Smooth muscle cell (in vitro differentiated cells): ENCODE results near the gene GABRP. TPM values are rescaled to one million over a fixed set of nuclear protein-coding genes. Genes with fewer than 3 reads are reported as not detected.

ENCODE experiments used
- DNase-seq: peaks from one replicate; lab custom pipeline; 2025; ENCODE audit not compliant: unreplicated experiment; lab: John Stamatoyannopoulos, UW
- H2AFZ ChIP-seq: fragments of 200-600 bp; sonication (generic); 2 replicates; pipeline ENCODE4 v1.6.0; 2016; ENCODE audit warnings: antibody characterized with exemption, low read depth, mild to moderate bottlenecking
- H3F3A ChIP-seq: fragments of 200-600 bp; sonication (generic); 2 replicates; pipeline ENCODE4 v1.6.0; 2017; ENCODE audit warnings: antibody characterized with exemption, low read depth
- H3K27ac ChIP-seq: fragments of 200-600 bp; sonication (generic); 2 replicates; pipeline ENCODE4 v1.5.1; 2016; ENCODE audit warnings: low read depth, mild to moderate bottlenecking
- H3K27me3 ChIP-seq: fragments of 200-600 bp; sonication (generic); 2 replicates; pipeline ENCODE4 v1.6.1; 2016; ENCODE audit warnings: low read depth, mild to moderate bottlenecking
- H3K36me3 ChIP-seq: fragments of 200-600 bp; sonication (generic); 2 replicates; pipeline ENCODE4 v1.5.1; 2016; ENCODE audit warnings: low read depth
- H3K4me1 ChIP-seq: fragments of 200-600 bp; sonication (generic); 2 replicates; pipeline ENCODE4 v1.5.1; 2016; ENCODE audit warnings: low read depth
- H3K4me2 ChIP-seq: fragments of 200-600 bp; sonication (generic); 2 replicates; pipeline ENCODE4 v1.6.0; 2016; ENCODE audit warnings: mild to moderate bottlenecking
- H3K4me3 ChIP-seq: fragments of 200-600 bp; sonication (generic); 2 replicates; pipeline ENCODE4 v1.5.1; 2016; ENCODE audit warnings: mild to moderate bottlenecking
- H3K79me2 ChIP-seq: fragments of 200-600 bp; sonication (generic); 2 replicates; pipeline ENCODE4 v1.6.0; 2016; ENCODE audit warnings: low read depth, mild to moderate bottlenecking
- H3K9ac ChIP-seq: fragments of 200-600 bp; sonication (generic); 2 replicates; pipeline ENCODE4 v1.6.0; 2016; ENCODE audit warnings: low read depth
- H3K9me3 ChIP-seq: fragments of 200-600 bp; sonication (generic); replicated peaks from 2 replicates; pipeline ENCODE4 v1.5.1; 2016; ENCODE audit warnings: low read depth
- H4K20me1 ChIP-seq: fragments of 200-600 bp; sonication (generic); 2 replicates; pipeline ENCODE4 v1.6.0; 2016; ENCODE audit warnings: low read depth
- CTCF ChIP-seq: fragments of 200-600 bp; sonication (generic); IDR thresholded peaks from 2 replicates; pipeline ENCODE4 v1.5.1; 2017; ENCODE audit warnings: borderline replicate concordance, mild to moderate bottlenecking, antibody characterized with exemption; ENCODE audit not compliant: insufficient read depth, poor library complexity, severe bottlenecking
- WGBS: methylation state at CpG from one replicate; pipeline ENCODE4 v1.1.7; 2016; ENCODE audit warnings: low lambda C conversion rate; 5-methylcytosine and 5-hydroxymethylcytosine counted together
- polyA plus RNA-seq: library from polyadenylated mRNA; unstranded; fragments of >200 nt; fragmentation: Nextera tagmentation; extraction: Ambion mirVana; gene quantifications from 2 replicates; pipeline ENCODE4 v1.2.1, GENCODE V29; 2016
- total RNA-seq: library from RNA; depleted of rRNA; stranded (reverse); fragments of >200 nt; gene quantifications from 2 replicates; pipeline ENCODE4 v1.2.3, GENCODE V29; 2014

The GABRP gene
- total and polyA plus RNA-seq, 2 experiments from 2014 or later: 4.1 to 52.8 TPM

GRCh38 chr5:170846846-170847245 lies 63.3 kb downstream of the GABRP start:
- no peak overlapping the region for H3K27ac ChIP-seq
- no peaks in the 10 kb centered on the region for H3K27me3 ChIP-seq
- H3K9me3 ChIP-seq: no peaks in the 10 kb centered on the region
- H2AFZ ChIP-seq: no peak overlapping the region
- no peaks in the 10 kb centered on the region for H3K4me1 ChIP-seq
- H3K4me3 ChIP-seq: no peak overlapping the region
- no peaks in the 10 kb centered on the region for H3K36me3 ChIP-seq
- H3K79me2 ChIP-seq: no peaks in the 10 kb centered on the region
- no peaks in the 10 kb centered on the region for H4K20me1 ChIP-seq
- no peak overlapping the region for H3K9ac ChIP-seq
- TF ChIP-seq CTCF: no peak
- no peaks in the 10 kb centered on the region for H3F3A ChIP-seq
- DNase-seq: no peak
- H3K4me2 ChIP-seq: no peak overlapping the region

- H3K4me1 ChIP-seq: no peaks in the 10 kb centered on the region
- no peak for DNase-seq
- WGBS: 69% methylated on average over 5 of the region's 5 CpGs
- no peaks in the 10 kb centered on the region for H3K27me3 ChIP-seq
- no peaks in the 10 kb centered on the region for H3K9me3 ChIP-seq
- no peaks in the 10 kb centered on the region for H3F3A ChIP-seq
- no peak overlapping the region for H3K4me2 ChIP-seq
- H3K27ac ChIP-seq: no peak overlapping the region
- H4K20me1 ChIP-seq: no peaks in the 10 kb centered on the region
- H2AFZ ChIP-seq: no peak overlapping the region
- no peak for TF ChIP-seq CTCF
- no peaks in the 10 kb centered on the region for H3K79me2 ChIP-seq
- H3K9ac ChIP-seq: no peak overlapping the region
- H3K36me3 ChIP-seq: no peaks in the 10 kb centered on the region
- H3K4me3 ChIP-seq: no peak overlapping the region
Measured at GRCh38 chr5:170848033-170848432, 64.5 kb downstream of the GABRP start.

GRCh38 chr5:170849374-170849773 lies 65.8 kb downstream of the GABRP start:
- 81% methylated on average over 2 of the region's 2 CpGs for WGBS
- Histone ChIP-seq H3K27ac (no peak overlapping the region), H3K4me1 (no peaks in the 10 kb centered on the region), H2AFZ (no peak overlapping the region), H3K4me2 (no peak overlapping the region), H3K4me3 (no peak overlapping the region), H3K36me3 (no peaks in the 10 kb centered on the region), H3K9me3 (no peaks in the 10 kb centered on the region), H4K20me1 (no peaks in the 10 kb centered on the region), H3F3A (no peaks in the 10 kb centered on the region), H3K9ac (no peak overlapping the region), H3K79me2 (no peaks in the 10 kb centered on the region), H3K27me3 (no peaks in the 10 kb centered on the region)
- no peak for DNase-seq
- TF ChIP-seq CTCF: no peak

GRCh38 chr5:170854566-170854965 lies 71.0 kb downstream of the GABRP start:
- no peaks in the 10 kb centered on the region for H3K79me2 ChIP-seq
- no peaks in the 10 kb centered on the region for H3K4me1 ChIP-seq
- 81% methylated on average over 6 of the region's 6 CpGs for WGBS
- no peaks in the 10 kb centered on the region for H3F3A ChIP-seq
- H3K4me2 ChIP-seq: no peak overlapping the region
- H4K20me1 ChIP-seq: no peaks in the 10 kb centered on the region
- H3K9me3 ChIP-seq: no peaks in the 10 kb centered on the region
- H3K27me3 ChIP-seq: no peaks in the 10 kb centered on the region
- no peak for DNase-seq
- H3K27ac ChIP-seq: no peak overlapping the region
- H3K9ac ChIP-seq: no peak overlapping the region
- TF ChIP-seq CTCF: no peak
- H2AFZ ChIP-seq: no peak overlapping the region
- H3K36me3 ChIP-seq: no peaks in the 10 kb centered on the region
- no peak overlapping the region for H3K4me3 ChIP-seq
